H1 (cell line): Measurements from ENCODE around the gene IGFBP4. TPM values are rescaled to one million over a fixed set of nuclear protein-coding genes. Genes with fewer than 3 reads are reported as not detected.

Source experiments
- EZH2 ChIP-seq: fragments of 200-600 bp; sonication (generic); IDR thresholded peaks from 2 replicates; pipeline ENCODE4 v1.7.1; 2012; ENCODE audit warnings: low read depth, mild to moderate bottlenecking, moderate library complexity, low read length, inconsistent platforms; ENCODE audit not compliant: severe bottlenecking
- HDAC2 ChIP-seq, 2 experiments: fragments of 300-600 bp in 1 of 2; sonication (generic) in 1 of 2; IDR thresholded peaks; 2 replicates each; pipeline ENCODE4 v1.6.1; 2011 to 2012; ENCODE audit warnings: low read depth in 2 of 2, low read length in 2 of 2, mild to moderate bottlenecking in 2 of 2, moderate library complexity in 2 of 2, borderline replicate concordance in 1 of 2, inconsistent platforms in 1 of 2
- RNF2 ChIP-seq: fragments of 200-900, 300-1000 bp; sonication (generic); IDR thresholded peaks from 2 replicates; pipeline ENCODE4 v1.7.1; 2016; ENCODE audit warnings: borderline replicate concordance, low read depth, mild to moderate bottlenecking, antibody characterized with exemption, low read length; ENCODE audit not compliant: poor library complexity, severe bottlenecking; ENCODE audit errors: missing control alignments
- TBP ChIP-seq: IDR thresholded peaks from 2 replicates; pipeline ENCODE4 v1.6.1; 2011; ENCODE audit warnings: low read depth, low read length, improper control_type of control experiment
- polyA plus RNA-seq, 7 experiments: library from polyadenylated mRNA; depleted of rRNA in 3 of 7; stranded (reverse) in 5 of 7; unstranded in 2 of 7; fragments of >200 nt in 5 of 7; fragments of 200-250 nt in 2 of 7; gene quantifications; 1 replicate in 5 of 7; 2 replicates in 1 of 7; 4 replicates in 1 of 7; pipeline versions ENCODE4 v1.2.1 to v1.2.3, GENCODE V29; 2011 to 2013; ENCODE audit warnings: missing spikeins in 2 of 7, mixed read lengths in 2 of 7
- total RNA-seq: library from RNA; stranded (reverse); fragmentation: NEBNext Ultra II Directional; extraction: Animal tissue kit (Norgen Biotek cat#: 25700); gene quantifications from 2 replicates; pipeline ENCODE4 v1.2.1, GENCODE V29; 2021

Gene IGFBP4
- total and polyA plus RNA-seq, 2 of the 8 experiments (the other 6 are each of a cell fraction or from before 2014, with no cell fraction given) = 85.5 to 105 TPM

DNA sequence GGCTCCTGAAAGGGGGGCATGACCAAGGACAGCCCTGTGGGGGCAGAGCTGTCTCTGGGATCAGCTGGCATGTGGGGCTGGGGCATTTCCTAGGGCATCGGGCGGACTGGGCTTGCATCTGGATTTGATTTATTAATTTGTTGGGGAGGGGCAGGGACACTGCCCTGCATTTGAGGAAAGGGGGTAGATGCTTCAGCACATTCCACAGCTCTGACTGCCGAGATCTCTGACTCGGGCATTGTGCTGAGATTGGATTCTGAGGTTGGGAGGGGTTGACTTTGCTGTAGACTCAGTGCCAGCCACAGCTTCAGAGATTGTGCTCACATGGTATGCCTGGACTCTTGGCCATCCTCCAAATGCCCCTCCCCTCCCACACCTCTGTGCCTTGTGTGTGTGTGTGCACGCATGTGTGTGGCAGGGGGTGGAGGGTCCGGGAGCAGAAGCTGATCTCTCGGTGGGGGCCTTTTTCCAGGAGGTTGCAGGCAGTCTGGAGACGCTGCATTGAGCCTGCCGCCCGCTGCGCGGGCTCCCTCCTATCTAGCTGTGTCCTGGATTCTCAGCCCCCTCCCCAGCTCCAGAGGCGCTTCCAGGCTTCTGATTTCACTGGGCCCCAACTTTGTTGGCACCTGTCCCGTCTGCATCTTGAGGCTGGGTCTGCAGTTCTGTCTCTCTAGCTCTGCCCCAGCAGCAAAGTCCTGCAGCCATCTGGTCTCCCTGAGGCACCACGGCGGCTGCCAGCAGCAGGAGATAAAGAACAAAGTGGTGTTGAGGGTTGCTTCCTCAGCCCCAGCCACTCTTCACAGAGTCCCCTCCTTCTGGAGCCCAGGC lies 14.9 kb downstream of the IGFBP4 start (continued):
- TF ChIP-seq TBP (no peak), RNF2 (no peak), EZH2 (no peak), HDAC2 (IDR thresholded peaks at IDR 0.05; ENCODE audit: borderline replicate concordance in 1 of 2, low read depth in 2 of 2, low read length in 2 of 2) (no peak)
